Vagina (tissue), 2 donors: Measurements from ENCODE around the gene ABHD2. TPM values are rescaled to one million over a fixed set of nuclear protein-coding genes. Genes with fewer than 3 reads are reported as not detected.

Source experiments
- DNase-seq, 2 donors: peaks; one replicate each; pipeline ENCODE4 v3.0.0-alpha.2; 2017; ENCODE audit errors: extremely low spot score in 2 of 2
- H3K27ac ChIP-seq: fragments of 200-600 bp; sonication (generic); one replicate; pipeline ENCODE4 v1.5.1; 2019
- H3K27me3 ChIP-seq: fragments of 200-600 bp; sonication (generic); one replicate; pipeline ENCODE4 v1.5.1; 2019
- H3K36me3 ChIP-seq, 2 donors: fragments of 200-600 bp; sonication (generic); one replicate each; pipeline ENCODE4 v1.5.1; 2017 to 2019
- H3K4me1 ChIP-seq: fragments of 200-600 bp; sonication (generic); one replicate; pipeline ENCODE4 v1.5.1; 2019
- H3K4me3 ChIP-seq, 2 donors: fragments of 200-600 bp; sonication (generic); 1 replicate in 1 of 2; 2 replicates in 1 of 2; pipeline ENCODE4 v1.5.1; 2016 to 2019
- H3K9me3 ChIP-seq: fragments of 200-600 bp; sonication (generic); one replicate; pipeline ENCODE4 v1.5.1; 2019
- POLR2A ChIP-seq, 2 donors: fragments of 450-650 bp; IDR thresholded peaks; one replicate each; pipeline ENCODE4 v1.6.1; 2017; ENCODE audit warnings: antibody characterized with exemption in 2 of 2, mild to moderate bottlenecking in 2 of 2, moderate library complexity in 2 of 2
- POLR2AphosphoS5 ChIP-seq, 2 donors: sonication (generic); formaldehyde crosslinking; IDR thresholded peaks; one replicate each; pipeline ENCODE4 v1.9.0; 2017; ENCODE audit warnings: antibody characterized with exemption in 2 of 2, mild to moderate bottlenecking in 2 of 2, low read depth in 1 of 2; ENCODE audit not compliant: insufficient read depth in 1 of 2
- intact Hi-C: fragments of 100-400 bp; cut with DNase I; formaldehyde crosslinking; loops from one replicate; pipeline ENCODE4 v1.15.1; 2023
- total RNA-seq: library from RNA; depleted of rRNA; stranded (reverse); fragments of >200 nt; gene quantifications from one replicate; pipeline ENCODE4 v1.2.3, GENCODE V29; 2016
- TF ChIP-seq, protein P1 (sequence below), 3 experiments: fragments of 450-650 bp in 2 of 3; fragments of 200-600 bp in 1 of 3; sonication (generic) in 1 of 3; IDR thresholded peaks; one replicate each; pipeline ENCODE4 v1.5.1; 2017 to 2019; ENCODE audit warnings: antibody characterized with exemption in 3 of 3, mild to moderate bottlenecking in 2 of 3, moderate library complexity in 2 of 3

The ABHD2 gene
- total RNA-seq, 1 donor from 2014 or later, result 33.6 TPM

- intact Hi-C loops, result no loop called here
- H3K27me3 ChIP-seq, result no peaks in the 10 kb centered on the region
- peak overlapping the region; percentile 23 for H3K27ac ChIP-seq
These were observed 10.0 kb downstream of the ABHD2 start for GRCh38 chr15:89098281-89098680.

DNA sequence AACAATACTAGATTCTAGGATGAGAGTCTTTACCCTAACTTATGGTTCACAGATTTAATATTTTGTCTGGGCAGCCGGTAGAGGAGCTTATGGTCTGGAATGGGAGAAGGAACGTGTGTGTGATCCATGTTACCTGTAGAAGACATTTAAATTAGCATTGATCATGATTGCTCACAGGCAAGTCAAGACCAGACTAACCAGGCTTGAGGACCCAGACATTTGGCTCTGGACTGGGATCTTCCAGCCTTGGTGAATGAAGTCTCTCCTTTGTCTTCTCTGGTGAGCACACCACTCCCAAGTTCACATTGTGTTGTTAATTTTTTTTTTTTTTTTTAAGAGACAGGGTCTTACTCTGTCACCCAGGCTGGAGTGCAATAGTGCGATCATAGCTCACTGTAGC is 11.7 kb downstream of the ABHD2 start:
- TF ChIP-seq, protein P1, sequence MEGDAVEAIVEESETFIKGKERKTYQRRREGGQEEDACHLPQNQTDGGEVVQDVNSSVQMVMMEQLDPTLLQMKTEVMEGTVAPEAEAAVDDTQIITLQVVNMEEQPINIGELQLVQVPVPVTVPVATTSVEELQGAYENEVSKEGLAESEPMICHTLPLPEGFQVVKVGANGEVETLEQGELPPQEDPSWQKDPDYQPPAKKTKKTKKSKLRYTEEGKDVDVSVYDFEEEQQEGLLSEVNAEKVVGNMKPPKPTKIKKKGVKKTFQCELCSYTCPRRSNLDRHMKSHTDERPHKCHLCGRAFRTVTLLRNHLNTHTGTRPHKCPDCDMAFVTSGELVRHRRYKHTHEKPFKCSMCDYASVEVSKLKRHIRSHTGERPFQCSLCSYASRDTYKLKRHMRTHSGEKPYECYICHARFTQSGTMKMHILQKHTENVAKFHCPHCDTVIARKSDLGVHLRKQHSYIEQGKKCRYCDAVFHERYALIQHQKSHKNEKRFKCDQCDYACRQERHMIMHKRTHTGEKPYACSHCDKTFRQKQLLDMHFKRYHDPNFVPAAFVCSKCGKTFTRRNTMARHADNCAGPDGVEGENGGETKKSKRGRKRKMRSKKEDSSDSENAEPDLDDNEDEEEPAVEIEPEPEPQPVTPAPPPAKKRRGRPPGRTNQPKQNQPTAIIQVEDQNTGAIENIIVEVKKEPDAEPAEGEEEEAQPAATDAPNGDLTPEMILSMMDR (IDR thresholded peaks at IDR 0.05), result no peak
- TF ChIP-seq POLR2A (IDR thresholded peaks at IDR 0.05) (no peak), POLR2AphosphoS5 (IDR thresholded peaks at IDR 0.05; ENCODE audit: insufficient read depth in 1 of 2, low read depth in 1 of 2) (no peak)
- intact Hi-C loops, result no loop called here
- DNase-seq, result no peak
- H3K27me3 ChIP-seq, result no peaks in the 10 kb centered on the region
- H3K4me1 ChIP-seq, result peaks cover 80% of the 10 kb centered on the region
- H3K4me3 ChIP-seq, result no peak overlapping the region
- no peaks in the 10 kb centered on the region for H3K36me3 ChIP-seq
- H3K9me3 ChIP-seq, result no peaks in the 10 kb centered on the region
- H3K27ac ChIP-seq, result peak overlapping the region; percentile 71

More at GRCh38 chr15:89098281-89098680, 10.0 kb downstream of the ABHD2 start:
- H3K4me3 ChIP-seq, result no peak overlapping the region
- no peak for DNase-seq
- H3K9me3 ChIP-seq, result no peaks in the 10 kb centered on the region
- TF ChIP-seq, protein P1 (IDR thresholded peaks at IDR 0.05), result no peak
- no peak for TF ChIP-seq POLR2A (IDR thresholded peaks at IDR 0.05)
- peaks cover 63% of the 10 kb centered on the region for H3K4me1 ChIP-seq
- no peaks in the 10 kb centered on the region for H3K36me3 ChIP-seq

DNA sequence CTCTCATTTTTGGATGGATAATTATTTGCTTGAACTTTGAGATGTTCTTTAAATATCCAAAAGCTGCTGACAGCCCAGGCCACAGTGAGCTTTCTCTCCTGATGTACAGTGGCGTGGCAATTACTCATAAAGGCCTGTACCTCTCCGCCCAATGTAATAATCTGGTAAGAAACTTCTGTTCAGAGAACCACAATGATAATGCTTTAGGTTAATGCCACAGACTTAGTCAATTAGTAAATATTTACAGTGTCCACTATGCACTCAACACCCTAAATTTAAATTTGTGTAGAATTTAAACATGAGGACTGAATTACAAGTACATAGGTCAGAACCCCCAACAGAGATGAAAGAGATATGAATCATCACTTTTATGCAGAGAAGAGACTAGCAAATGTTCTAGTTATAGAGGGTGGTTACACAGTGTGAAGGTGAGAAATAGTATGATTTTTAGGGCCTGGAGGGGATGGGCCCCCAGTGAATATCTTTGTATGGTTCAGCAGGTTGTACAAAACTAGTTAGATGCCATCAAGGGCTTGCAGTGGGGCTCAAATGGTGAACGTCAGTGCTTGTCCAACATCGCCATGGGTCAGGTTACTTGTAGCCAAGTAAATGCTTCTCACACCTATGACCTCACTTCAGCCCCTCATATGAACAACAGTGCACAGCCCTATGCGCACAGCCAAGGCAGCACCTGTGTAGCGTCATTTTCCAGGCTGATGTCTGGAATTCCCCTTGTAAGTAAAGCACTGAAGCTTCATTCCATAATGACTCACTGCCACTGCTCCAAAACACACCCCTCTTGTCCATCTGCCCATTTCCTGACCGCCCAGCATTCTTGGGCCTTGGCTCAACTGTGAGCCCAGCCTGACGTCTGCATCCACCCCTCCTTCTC is 13.3 kb downstream of the ABHD2 start:
- peak in 1 of 2 donors; percentile 96 for DNase-seq
- intact Hi-C loops, result no loop called here

GRCh38 chr15:89103481-89104171 is 15.4 kb downstream of the ABHD2 start:
- Histone ChIP-seq H3K27ac (peak overlapping the region; percentile 71), H3K36me3 (no peaks in the 10 kb centered on the region), H3K4me3 (no peak overlapping the region), H3K9me3 (no peaks in the 10 kb centered on the region), H3K27me3 (no peaks in the 10 kb centered on the region), H3K4me1 (peaks cover 98% of the 10 kb centered on the region)
- no peak for DNase-seq
- TF ChIP-seq POLR2A (IDR thresholded peaks at IDR 0.05) (no peak), POLR2AphosphoS5 (IDR thresholded peaks at IDR 0.05; ENCODE audit: insufficient read depth in 1 of 2, low read depth in 1 of 2) (no peak)
- TF ChIP-seq, protein P1 (IDR thresholded peaks at IDR 0.05), result no peak
- intact Hi-C loops, result no loop called here

More for the DNA sequence above, 13.3 kb downstream of the ABHD2 start:
- Histone ChIP-seq H3K4me3 (no peak overlapping the region), H3K9me3 (no peaks in the 10 kb centered on the region), H3K36me3 (no peaks in the 10 kb centered on the region), H3K27ac (peak overlapping the region; percentile 71), H3K27me3 (no peaks in the 10 kb centered on the region), H3K4me1 (peaks cover 87% of the 10 kb centered on the region)
- TF ChIP-seq POLR2A (IDR thresholded peaks at IDR 0.05), result no peak
- peak; percentile 54 to 86 for TF ChIP-seq POLR2AphosphoS5 (IDR thresholded peaks at IDR 0.05; ENCODE audit: insufficient read depth in 1 of 2, low read depth in 1 of 2)
- TF ChIP-seq, protein P1 (IDR thresholded peaks at IDR 0.05), result no peak
